Erythroblast (primary cell): Measurements from ENCODE around the gene ATP6V0C.

Experiments used
- GATA1 ChIP-seq: IDR thresholded peaks from 2 replicates; pipeline ENCODE4 v1.6.1; 2011; ENCODE audit warnings: low read depth, mild to moderate bottlenecking, control low read depth, low read length, moderate library complexity
- POLR2A ChIP-seq: IDR thresholded peaks from 2 replicates; pipeline ENCODE4 v1.6.1; 2011; ENCODE audit warnings: mild to moderate bottlenecking, low read length

- no peak for TF ChIP-seq POLR2A
- TF ChIP-seq GATA1: no peak
Observed at GRCh38 chr16:2485811-2486507, 27.8 kb upstream of the ATP6V0C start.
